ENCODE results near the gene COTL1.

COTL1 gene

DNA sequence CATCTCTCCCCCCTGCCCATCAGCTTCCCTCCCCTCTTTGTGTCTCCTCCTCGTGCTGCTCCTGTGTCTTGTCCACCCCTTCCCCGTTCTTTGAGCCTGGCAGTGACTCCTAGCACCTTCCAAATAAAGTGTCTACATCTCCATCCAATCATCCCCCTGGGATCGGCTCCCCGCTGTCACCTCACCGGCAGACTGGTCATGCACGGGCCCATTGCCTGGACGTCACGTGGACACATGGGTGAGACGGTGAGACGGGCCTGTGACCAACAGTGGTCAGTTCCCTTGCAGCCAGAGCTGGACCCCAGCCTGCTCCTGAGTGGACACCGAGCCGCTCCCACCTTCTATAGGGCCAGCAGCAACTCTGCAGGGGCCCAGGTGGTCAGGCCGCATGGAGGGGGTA, 46.4 kb downstream of the COTL1 start:
- no peak overlapping the region for H3K4me3 Mint-ChIP-seq
- H3K27ac Mint-ChIP-seq = no peak overlapping the region
- DNase-seq (ENCODE audit: low spot score in 2 of 2) (no peak), ATAC-seq (ENCODE audit: low read depth) (no peak)
- peaks cover 38% of the 10 kb centered on the region for H3K4me1 Mint-ChIP-seq
- no peaks in the 10 kb centered on the region for H3K9me3 Mint-ChIP-seq
- no peaks in the 10 kb centered on the region for H3K27me3 Mint-ChIP-seq
- H3K36me3 Mint-ChIP-seq = peaks cover 41% of the 10 kb centered on the region

DNA sequence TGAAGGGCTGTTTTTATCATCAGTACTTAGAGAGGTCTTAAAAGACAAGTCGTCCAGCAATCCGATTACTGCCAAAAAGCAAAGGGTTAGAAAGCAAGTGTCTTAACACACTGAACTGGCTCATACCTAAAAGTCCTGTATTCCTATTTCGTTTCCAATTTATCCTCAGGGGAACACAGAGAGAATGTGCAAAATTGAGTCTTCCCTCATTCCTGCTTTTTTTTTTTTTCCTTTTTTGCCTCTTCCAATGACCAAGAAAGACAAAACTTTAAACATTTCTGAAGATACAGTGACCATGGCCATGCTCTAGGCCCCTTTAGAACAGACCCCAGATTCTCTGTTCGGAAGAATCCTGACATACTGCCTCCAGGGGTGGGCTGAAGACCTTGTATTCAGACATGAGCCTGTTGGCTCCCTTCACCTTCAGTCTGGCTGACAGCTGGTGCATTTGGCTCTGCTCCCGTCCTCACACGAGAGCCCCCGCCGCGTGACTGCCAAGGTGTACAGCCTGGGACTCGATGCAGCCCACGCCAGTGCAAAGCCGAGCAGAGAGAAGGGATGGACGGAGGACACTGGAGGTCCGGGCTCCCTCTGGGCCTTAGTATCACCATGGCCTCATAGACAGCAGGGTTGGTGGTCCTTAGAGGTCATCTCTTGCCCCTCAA, 47.0 kb downstream of the COTL1 start:
- H3K4me1 Mint-ChIP-seq = peaks cover 32% of the 10 kb centered on the region
- H3K27ac Mint-ChIP-seq = peak overlapping the region; percentile 67
- H3K9me3 Mint-ChIP-seq = no peaks in the 10 kb centered on the region
- DNase-seq (ENCODE audit: low spot score in 2 of 2) (no peak), ATAC-seq (ENCODE audit: low read depth) (no peak)
- peaks cover 45% of the 10 kb centered on the region for H3K36me3 Mint-ChIP-seq
- no peak overlapping the region for H3K4me3 Mint-ChIP-seq
- no peaks in the 10 kb centered on the region for H3K27me3 Mint-ChIP-seq

DNA sequence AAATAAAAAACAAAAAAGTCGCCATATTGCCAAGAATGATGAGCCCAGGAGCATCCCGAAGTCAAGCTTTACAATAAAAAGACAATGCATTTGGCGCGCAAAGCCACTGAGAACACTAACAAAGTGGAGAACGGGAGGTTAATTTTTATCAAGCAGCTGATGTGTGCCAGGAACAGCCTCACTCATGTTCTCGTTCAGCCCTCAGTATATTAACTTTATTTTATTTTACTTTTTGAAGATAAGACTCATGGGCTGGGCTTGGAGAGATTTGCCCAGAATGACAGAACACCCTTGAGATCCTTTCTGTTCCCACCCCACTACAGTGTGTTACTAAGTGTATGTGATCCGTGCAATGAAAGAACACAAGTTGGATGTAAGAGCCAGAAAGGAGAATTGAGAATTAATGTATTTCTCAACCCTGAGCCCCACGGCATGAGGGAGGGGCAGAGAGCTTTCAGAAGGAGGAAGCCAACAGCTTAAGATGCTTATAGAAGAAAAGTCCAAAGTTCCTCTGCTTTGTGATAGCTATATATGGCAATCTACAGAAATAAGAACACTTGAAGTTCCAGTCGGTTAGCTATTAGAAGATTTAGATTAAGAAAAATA, 48.4 kb downstream of the COTL1 start:
- DNase-seq (ENCODE audit: low spot score in 2 of 2) = no peak
- Mint-ChIP-seq H3K27me3 (no peaks in the 10 kb centered on the region), H3K4me3 (no peak overlapping the region), H3K9me3 (no peaks in the 10 kb centered on the region), H3K4me1 (peaks cover 29% of the 10 kb centered on the region), H3K36me3 (peaks cover 51% of the 10 kb centered on the region), H3K27ac (peak overlapping the region; percentile 67)
- ATAC-seq (ENCODE audit: low read depth) = peak; percentile 79

DNA sequence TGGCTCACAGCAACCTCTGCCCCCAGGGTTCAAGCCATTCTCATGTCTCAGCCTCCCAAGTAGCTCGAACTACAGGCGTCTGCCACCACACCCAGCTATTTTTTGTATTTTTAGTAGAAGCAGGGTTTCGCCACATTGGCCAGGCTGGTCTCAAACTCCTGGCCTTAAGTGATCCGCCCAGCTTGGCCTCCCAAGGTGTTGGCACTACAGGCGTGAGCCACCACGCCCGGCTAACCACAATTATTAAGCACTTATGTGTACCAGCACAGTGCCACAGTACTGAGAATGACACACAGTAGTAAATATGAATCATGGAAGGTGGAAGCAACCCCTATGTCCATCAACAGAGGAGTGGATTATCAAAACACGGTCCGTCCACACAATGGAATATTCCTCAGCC, 49.8 kb downstream of the COTL1 start:
- peak overlapping the region; percentile 88 for H3K27ac Mint-ChIP-seq
- ATAC-seq (ENCODE audit: low read depth) (no peak), DNase-seq (ENCODE audit: low spot score in 2 of 2) (no peak)
- no peaks in the 10 kb centered on the region for H3K9me3 Mint-ChIP-seq
- H3K27me3 Mint-ChIP-seq = no peaks in the 10 kb centered on the region
- H3K36me3 Mint-ChIP-seq = peaks cover 49% of the 10 kb centered on the region
- H3K4me1 Mint-ChIP-seq = peaks cover 27% of the 10 kb centered on the region
- H3K4me3 Mint-ChIP-seq = no peak overlapping the region

DNA sequence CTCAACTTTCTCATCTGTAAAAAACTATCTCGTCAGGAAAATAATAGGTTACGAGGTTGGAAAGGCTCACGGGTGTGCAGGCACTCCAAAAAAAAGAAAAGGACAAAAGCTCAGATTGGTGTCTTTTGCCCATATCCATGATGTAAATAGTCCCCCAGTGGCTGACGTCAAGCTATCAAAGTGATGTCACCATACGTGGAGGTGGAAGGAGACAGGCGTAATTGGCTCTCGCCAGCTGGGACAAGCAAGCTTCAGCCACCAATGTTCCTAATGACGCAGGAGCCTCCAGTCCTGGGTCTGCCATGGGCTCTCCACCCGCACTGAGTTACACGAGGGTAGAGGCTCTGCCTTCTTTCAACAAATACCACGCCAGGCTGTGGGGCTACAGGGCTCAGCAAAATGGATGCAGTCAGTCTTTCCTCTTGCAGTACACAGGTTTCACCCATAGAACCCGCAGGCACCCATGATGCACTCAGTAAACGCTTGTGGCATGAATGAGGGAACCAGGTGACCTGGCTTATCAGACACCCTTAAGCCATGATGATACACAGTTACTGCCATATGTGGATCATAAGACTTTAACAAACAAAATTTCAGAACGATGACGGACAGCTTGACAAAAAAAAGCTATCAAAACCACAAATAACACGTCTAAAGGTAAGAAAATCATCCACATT, 50.5 kb downstream of the COTL1 start:
- H3K36me3 Mint-ChIP-seq = peaks cover 47% of the 10 kb centered on the region
- no peaks in the 10 kb centered on the region for H3K27me3 Mint-ChIP-seq
- H3K4me1 Mint-ChIP-seq = peaks cover 28% of the 10 kb centered on the region
- no peak overlapping the region for H3K4me3 Mint-ChIP-seq
- DNase-seq (ENCODE audit: low spot score in 2 of 2) = no peak
- peak overlapping the region; percentile 88 for H3K27ac Mint-ChIP-seq
- H3K9me3 Mint-ChIP-seq = no peaks in the 10 kb centered on the region
- ATAC-seq (ENCODE audit: low read depth) = no peak

DNA sequence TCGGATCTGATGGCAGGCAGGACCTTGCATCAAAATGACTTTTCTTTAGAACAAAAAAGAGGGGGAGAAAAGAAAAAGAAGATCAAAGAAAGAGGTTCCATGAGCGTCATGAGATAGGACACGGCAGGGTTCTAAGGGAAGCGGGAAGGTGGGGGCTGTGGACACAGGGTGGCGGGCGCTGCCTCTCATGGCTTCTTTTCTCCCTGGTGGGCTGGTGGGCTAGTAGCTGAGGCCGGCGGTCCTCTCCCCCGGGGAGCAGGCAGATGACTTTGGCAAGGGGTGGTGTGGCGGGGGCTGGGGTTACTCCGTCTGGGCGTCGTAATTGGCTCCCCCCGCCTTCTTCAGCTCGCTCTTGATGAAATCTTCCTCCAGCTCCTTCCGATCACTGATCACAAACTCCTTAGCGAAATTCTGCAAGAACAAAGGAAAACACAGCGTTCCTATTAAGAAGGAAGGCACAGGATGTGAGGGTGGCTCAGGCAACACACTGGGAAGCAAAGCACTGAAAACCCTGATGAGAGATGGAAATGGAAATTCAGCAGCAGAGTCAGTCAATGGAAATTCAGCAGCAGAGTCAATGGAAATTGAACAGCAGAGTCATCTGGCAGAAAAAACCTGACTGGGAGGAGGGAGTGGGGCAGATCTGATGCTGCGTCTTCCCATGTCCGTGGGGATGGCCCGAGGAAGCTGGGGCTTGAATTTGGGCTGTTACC, 51.2 kb downstream of the COTL1 start:
- Mint-ChIP-seq H3K27ac (peak overlapping the region; percentile 54), H3K4me3 (no peak overlapping the region), H3K27me3 (no peaks in the 10 kb centered on the region), H3K4me1 (peaks cover 31% of the 10 kb centered on the region), H3K36me3 (peaks cover 42% of the 10 kb centered on the region), H3K9me3 (no peaks in the 10 kb centered on the region)
- DNase-seq (ENCODE audit: low spot score in 2 of 2) (no peak), ATAC-seq (ENCODE audit: low read depth) (no peak)

DNA sequence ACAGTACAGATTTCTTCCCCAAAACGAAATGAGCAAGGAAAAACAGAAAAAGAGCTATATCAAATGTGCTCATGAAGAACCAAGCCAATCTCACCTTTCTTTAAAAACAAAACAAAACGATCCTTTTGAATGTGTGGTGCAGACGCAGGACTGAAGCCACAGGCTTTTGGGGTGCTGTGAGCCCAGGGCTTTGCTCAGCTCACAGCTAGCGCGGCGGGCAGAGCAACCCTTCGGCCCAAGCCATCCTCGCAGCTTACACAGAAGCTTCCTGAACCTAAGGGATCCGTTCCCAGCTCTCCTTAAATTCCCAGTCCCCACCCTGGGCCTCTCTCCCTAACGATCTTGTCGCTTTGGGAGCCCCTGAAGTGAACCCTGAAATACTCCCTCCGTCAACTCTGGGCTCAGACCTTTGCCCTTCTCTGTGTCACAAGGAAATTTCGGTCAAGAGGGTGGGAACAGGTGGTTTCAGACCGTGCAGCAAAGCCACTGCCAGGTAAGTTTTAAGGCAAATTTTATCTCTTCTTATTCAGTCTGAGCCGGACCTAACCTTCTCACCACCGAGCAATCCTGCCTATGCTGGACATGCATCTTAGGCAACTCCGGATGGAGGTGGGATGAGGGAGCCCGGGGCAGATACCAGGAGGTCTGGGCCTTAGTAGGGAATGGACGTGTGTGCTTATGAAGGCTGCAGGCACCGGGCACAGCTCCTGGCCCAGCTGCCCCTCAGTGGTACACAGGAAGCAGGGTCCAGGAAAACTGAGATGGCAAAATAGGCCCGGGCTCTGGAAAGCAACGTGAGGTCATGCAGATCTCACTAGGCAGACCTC, 52.0 kb downstream of the COTL1 start:
- no peak overlapping the region for H3K27ac Mint-ChIP-seq
- DNase-seq (ENCODE audit: low spot score in 2 of 2) = no peak
- peaks cover 36% of the 10 kb centered on the region for H3K36me3 Mint-ChIP-seq
- no peak for ATAC-seq (ENCODE audit: low read depth)
- no peaks in the 10 kb centered on the region for H3K9me3 Mint-ChIP-seq
- no peaks in the 10 kb centered on the region for H3K27me3 Mint-ChIP-seq
- H3K4me1 Mint-ChIP-seq = peaks cover 27% of the 10 kb centered on the region
- no peak overlapping the region for H3K4me3 Mint-ChIP-seq

DNA sequence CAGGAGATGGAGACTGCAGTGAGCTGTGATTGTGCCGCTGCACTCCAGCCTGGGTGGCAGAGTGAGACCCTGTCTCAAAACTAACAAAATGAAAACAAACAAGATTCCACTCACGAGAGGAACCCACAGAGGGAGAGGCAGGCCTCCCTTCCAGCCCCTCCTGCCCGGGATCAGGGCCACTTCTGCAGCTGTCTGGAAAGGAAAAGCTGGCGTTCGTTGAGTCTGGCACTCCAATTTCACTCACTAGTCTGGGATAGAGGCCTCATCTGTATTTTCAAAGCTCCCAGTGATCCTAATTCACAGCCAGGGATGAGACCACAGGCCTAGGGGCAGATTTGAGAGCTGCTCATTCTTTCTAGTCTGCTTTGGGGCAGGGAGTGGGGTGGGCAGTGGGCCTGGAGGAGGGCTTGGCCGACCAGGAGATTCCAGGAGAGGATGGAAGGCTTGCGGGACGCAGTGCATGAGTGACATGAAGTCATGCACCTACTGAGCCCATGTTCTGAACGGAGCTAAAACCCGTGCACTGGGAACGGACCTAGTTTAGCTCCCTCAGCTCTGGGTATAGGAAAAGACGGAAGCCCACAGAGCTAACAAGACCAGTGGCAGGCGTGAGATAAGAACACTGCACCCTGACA, 54.0 kb downstream of the COTL1 start:
- no peaks in the 10 kb centered on the region for H3K9me3 Mint-ChIP-seq
- no peak overlapping the region for H3K4me3 Mint-ChIP-seq
- H3K4me1 Mint-ChIP-seq = peaks cover 26% of the 10 kb centered on the region
- DNase-seq (ENCODE audit: low spot score in 2 of 2) (no peak), ATAC-seq (ENCODE audit: low read depth) (no peak)
- H3K36me3 Mint-ChIP-seq = peaks cover 25% of the 10 kb centered on the region
- H3K27me3 Mint-ChIP-seq = no peaks in the 10 kb centered on the region
- H3K27ac Mint-ChIP-seq = no peak overlapping the region

DNA sequence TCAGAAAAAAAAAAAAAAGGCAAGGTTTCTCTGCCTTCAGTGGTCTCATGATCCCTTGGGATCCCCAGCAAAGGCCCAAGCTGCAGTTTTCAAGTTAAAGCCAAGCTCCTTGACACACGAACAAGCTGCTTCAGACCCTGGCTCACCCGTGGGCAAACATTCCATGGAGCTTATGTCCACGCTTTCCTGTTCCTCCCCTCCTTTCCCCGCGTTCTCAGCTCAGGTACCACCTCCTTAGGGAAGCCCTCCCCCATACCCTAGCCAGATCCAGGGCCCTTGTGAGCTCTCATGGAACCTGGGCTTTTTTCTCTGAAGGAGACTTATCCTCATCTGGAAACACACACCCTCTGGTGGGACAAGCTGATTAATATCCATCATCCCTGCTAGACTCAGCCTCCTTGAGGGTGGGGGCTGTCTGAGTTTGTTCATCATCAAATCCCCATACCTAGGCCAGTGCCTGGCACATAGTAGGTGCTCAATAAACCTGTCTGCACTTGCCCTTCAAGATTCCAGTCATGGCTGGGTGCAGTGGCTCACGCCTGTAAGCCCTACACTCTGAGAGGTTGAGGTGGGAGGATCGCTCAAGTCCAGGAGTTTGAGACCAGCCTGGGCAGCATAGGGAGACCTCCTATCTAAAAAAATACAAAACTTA, 54.7 kb downstream of the COTL1 start:
- Mint-ChIP-seq H3K36me3 (peaks cover 22% of the 10 kb centered on the region), H3K4me3 (no peak overlapping the region), H3K9me3 (no peaks in the 10 kb centered on the region), H3K27me3 (no peaks in the 10 kb centered on the region), H3K27ac (peak overlapping the region; percentile 75), H3K4me1 (peaks cover 22% of the 10 kb centered on the region)
- DNase-seq (ENCODE audit: low spot score in 2 of 2) (no peak), ATAC-seq (ENCODE audit: low read depth) (no peak)

DNA sequence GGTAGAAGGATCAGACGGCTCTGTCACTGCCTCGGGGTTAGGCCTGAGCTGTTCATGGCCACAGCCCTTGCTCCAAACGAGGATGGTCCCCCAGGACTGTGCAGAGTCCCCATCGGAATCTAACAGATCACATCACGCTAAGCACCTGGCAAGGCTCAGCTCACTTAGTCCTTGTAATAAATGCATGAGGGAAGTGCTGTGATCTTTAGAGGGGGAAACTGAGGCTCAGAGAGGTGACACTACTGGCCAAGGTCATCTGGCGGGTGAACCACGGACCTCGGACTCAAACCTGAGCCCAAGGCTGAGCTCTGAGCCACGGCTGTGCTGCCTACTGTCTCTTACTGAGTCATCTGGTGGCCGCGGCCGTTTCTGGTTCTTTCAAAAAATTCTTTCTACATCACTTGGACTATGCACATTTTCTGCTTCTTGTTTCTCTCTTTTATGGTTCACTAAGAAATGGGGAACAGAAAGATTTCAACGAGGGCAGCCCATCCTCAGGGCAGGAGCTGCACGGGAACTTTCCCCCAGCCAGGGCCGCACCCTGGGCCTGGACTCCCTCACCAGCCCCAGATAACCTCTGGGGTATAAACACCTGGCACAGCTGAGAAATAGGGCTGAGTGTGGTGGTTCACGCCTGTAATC, 55.6 kb downstream of the COTL1 start:
- H3K9me3 Mint-ChIP-seq = no peaks in the 10 kb centered on the region
- H3K4me1 Mint-ChIP-seq = peaks cover 17% of the 10 kb centered on the region
- peak overlapping the region; percentile 54 for H3K4me3 Mint-ChIP-seq
- DNase-seq (ENCODE audit: low spot score in 2 of 2) (peak in 1 of 2 donors; percentile 17), ATAC-seq (ENCODE audit: low read depth) (peak; percentile 95)
- peaks cover 17% of the 10 kb centered on the region for H3K36me3 Mint-ChIP-seq
- H3K27ac Mint-ChIP-seq = peak overlapping the region; percentile 75
- no peaks in the 10 kb centered on the region for H3K27me3 Mint-ChIP-seq

DNA sequence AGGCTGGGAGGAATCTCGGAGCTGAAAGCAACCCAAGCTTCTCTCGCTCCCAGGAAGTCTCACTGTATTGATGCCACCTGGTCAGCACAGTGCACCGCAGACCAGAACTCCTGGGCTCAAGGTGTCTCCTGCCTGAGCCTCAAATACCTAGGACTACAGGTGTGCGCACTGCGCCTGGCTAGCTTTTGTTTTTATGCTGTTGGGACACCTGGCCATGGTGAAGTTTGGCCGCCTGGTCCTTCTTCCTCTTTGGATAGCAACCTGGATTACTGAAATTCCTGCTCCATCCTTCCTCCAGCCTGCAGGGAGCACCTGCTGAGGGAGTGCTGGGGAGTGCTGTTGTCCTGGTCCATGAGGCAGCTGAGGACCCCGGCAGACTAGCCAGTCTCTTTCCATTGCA, 56.6 kb downstream of the COTL1 start:
- DNase-seq (ENCODE audit: low spot score in 2 of 2) = no peak
- no peak for ATAC-seq (ENCODE audit: low read depth)
- no peak overlapping the region for H3K4me3 Mint-ChIP-seq
- peaks cover 10% of the 10 kb centered on the region for H3K36me3 Mint-ChIP-seq
- H3K9me3 Mint-ChIP-seq = no peaks in the 10 kb centered on the region
- H3K27me3 Mint-ChIP-seq = no peaks in the 10 kb centered on the region
- H3K27ac Mint-ChIP-seq = no peak overlapping the region
- peaks cover 17% of the 10 kb centered on the region for H3K4me1 Mint-ChIP-seq

DNA sequence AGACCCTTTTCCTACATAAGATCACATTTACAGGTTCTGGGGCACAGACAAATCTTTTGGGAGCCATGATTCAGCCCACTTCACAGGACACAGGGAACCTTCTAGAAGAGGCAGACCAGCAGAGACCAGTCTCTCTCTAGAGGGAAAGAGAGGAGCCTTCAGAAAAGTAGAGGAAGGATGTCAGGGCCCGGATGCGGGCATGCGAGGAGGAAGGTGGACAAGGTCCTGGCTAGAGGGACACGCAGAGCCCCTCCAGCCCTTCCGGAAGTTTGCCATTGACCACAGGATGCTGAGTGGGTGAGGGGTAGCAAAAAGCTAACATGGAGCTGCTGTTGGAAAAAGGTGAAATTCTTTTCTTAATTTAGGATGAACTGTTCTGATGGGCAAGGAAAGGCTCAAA, 57.6 kb downstream of the COTL1 start:
- Mint-ChIP-seq H3K4me3 (no peak overlapping the region), H3K27me3 (no peaks in the 10 kb centered on the region), H3K4me1 (peaks cover 17% of the 10 kb centered on the region), H3K36me3 (peaks cover 4% of the 10 kb centered on the region), H3K27ac (no peak overlapping the region), H3K9me3 (no peaks in the 10 kb centered on the region)
- no peak for DNase-seq (ENCODE audit: low spot score in 2 of 2)
- no peak for ATAC-seq (ENCODE audit: low read depth)
